Memory B cell (primary cell): Measurements from ENCODE around the gene MAD1L1.
A peak's percentile ranks its signal among the peaks of the same experiment; 100 is the strongest.

Source experiments
- ATAC-seq: fragments of 150-1000 bp; cut with Tn5 transposase; 2 replicates; pipeline ENCODE4 v1.10.0; 2021; ENCODE audit warnings: low read depth, mild to moderate bottlenecking, moderate library complexity
- DNase-seq, 2 donors: peaks; one replicate each; pipeline ENCODE4 v3.0.0; 2022; ENCODE audit warnings: low spot score in 2 of 2
- H3K27ac Mint-ChIP-seq: one replicate; pipeline ENCODE4 v1.8.0; 2022; ENCODE audit warnings: mild to moderate bottlenecking, moderate library complexity, mixed read lengths
- H3K27me3 Mint-ChIP-seq: one replicate; pipeline ENCODE4 v1.8.0; 2022; ENCODE audit warnings: mixed read lengths
- H3K36me3 Mint-ChIP-seq: one replicate; pipeline ENCODE4 v1.8.0; 2022; ENCODE audit warnings: mild to moderate bottlenecking, mixed read lengths
- H3K4me1 Mint-ChIP-seq: one replicate; pipeline ENCODE4 v1.8.0; 2022; ENCODE audit warnings: mixed read lengths
- H3K4me3 Mint-ChIP-seq: one replicate; pipeline ENCODE4 v1.8.0; 2022; ENCODE audit warnings: mild to moderate bottlenecking, moderate library complexity, mixed read lengths
- H3K9me3 Mint-ChIP-seq: one replicate; pipeline ENCODE4 v1.8.0; 2022; ENCODE audit warnings: mixed read lengths

Gene MAD1L1

DNA sequence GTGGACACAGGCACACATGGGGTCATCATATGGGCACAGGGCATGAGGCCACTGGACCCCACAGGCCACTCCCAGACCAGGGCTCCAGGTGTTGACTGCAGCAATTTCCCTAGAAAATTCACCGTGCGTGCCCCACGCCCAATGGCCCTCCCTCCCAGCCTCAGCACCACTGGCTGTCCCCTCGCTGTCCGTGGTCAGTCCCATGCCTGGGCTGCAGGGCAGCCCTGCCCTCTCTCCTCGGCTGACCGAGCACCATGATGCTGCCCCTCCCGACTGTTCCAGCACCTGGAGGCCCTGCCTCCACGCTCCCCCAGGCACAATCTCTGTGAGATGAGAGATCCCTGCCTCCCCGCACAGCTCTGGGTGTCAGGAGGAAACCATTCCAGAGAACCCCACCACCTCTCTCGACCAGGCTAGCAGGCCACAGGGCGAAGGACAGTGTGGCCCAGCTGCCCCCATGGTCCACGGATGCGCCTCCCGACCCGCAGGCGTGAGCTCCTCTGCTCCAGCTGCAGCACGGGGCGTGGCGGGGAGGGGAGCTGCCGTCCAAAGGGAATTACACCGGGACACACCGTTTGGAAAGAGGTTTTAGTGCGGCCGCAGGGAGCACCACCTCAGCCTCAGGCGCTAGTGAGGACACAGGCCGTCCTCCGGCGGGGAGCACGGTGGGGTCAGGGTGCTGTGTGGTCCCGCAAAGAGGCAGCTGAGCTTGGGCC, 21.8 kb upstream of the MAD1L1 start:
- H3K4me3 Mint-ChIP-seq: no peak overlapping the region
- H3K27ac Mint-ChIP-seq: no peak overlapping the region
- H3K27me3 Mint-ChIP-seq: no peaks in the 10 kb centered on the region
- H3K36me3 Mint-ChIP-seq: peaks cover 24% of the 10 kb centered on the region
- DNase-seq (no peak), ATAC-seq (no peak)
- H3K9me3 Mint-ChIP-seq: no peaks in the 10 kb centered on the region
- H3K4me1 Mint-ChIP-seq: peaks cover 22% of the 10 kb centered on the region

DNA sequence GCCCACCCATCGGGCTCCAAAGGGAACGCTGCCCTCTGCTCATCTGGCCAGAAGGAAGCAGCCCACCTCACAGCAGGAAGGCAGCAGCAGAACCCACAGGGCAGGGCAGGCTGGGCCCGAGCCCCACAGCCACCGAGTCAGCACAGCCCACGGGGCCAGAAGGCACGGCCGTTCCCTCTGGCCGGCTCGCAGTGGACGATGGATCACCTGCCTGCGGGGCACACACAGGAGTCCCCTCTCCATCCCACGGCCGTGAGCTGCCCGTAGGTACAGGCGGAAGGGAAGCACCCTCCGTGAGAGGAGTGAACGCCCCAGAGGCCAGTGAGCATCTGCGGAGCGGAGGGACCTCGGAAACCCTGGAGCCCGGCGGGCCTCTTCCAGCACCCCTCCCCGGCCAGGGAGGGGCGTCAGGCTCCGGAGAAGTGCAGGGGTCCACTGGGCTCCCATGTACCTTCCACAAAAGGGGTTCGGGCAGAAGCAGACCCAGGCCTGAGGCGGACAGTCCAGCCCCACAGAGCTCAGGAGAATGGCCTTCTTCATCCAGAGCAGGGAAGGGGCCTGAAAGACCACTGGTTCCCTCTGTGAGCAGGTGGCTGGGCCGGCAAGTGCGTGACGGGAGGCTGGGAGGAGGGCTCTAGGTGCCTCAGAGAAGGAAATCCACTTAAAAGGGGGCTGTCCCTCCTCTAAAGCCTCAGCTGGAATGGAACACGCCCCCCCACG, 20.9 kb upstream of the MAD1L1 start:
- ATAC-seq: no peak
- H3K9me3 Mint-ChIP-seq: no peaks in the 10 kb centered on the region
- DNase-seq: no peak
- H3K36me3 Mint-ChIP-seq: peaks cover 24% of the 10 kb centered on the region
- H3K4me1 Mint-ChIP-seq: peaks cover 19% of the 10 kb centered on the region
- H3K27me3 Mint-ChIP-seq: no peaks in the 10 kb centered on the region
- peak overlapping the region; percentile 88 for H3K27ac Mint-ChIP-seq
- H3K4me3 Mint-ChIP-seq: no peak overlapping the region

DNA sequence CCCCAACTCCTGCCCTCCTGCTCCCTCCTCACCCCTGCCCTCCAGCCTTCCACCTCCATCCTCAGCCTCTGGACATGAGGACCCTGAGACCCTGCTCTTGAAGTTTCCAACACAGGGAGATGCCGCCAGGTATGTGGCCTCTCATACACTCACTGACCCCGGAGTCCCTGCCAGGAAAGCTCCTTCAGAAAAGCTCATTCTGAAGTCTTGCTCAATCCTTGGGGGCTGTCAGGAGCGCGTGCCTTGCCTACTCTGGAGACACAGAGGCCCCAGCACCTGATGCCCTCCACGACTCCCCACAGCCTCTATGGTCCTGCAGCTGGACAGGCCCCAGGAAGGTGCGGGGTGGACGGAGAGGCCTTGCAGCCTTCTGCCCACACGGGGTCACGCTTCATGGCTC, 20.3 kb upstream of the MAD1L1 start:
- DNase-seq (no peak), ATAC-seq (no peak)
- H3K27ac Mint-ChIP-seq: peak overlapping the region; percentile 88
- H3K36me3 Mint-ChIP-seq: peaks cover 24% of the 10 kb centered on the region
- H3K9me3 Mint-ChIP-seq: no peaks in the 10 kb centered on the region
- H3K4me1 Mint-ChIP-seq: peaks cover 15% of the 10 kb centered on the region
- no peak overlapping the region for H3K4me3 Mint-ChIP-seq
- no peaks in the 10 kb centered on the region for H3K27me3 Mint-ChIP-seq

DNA sequence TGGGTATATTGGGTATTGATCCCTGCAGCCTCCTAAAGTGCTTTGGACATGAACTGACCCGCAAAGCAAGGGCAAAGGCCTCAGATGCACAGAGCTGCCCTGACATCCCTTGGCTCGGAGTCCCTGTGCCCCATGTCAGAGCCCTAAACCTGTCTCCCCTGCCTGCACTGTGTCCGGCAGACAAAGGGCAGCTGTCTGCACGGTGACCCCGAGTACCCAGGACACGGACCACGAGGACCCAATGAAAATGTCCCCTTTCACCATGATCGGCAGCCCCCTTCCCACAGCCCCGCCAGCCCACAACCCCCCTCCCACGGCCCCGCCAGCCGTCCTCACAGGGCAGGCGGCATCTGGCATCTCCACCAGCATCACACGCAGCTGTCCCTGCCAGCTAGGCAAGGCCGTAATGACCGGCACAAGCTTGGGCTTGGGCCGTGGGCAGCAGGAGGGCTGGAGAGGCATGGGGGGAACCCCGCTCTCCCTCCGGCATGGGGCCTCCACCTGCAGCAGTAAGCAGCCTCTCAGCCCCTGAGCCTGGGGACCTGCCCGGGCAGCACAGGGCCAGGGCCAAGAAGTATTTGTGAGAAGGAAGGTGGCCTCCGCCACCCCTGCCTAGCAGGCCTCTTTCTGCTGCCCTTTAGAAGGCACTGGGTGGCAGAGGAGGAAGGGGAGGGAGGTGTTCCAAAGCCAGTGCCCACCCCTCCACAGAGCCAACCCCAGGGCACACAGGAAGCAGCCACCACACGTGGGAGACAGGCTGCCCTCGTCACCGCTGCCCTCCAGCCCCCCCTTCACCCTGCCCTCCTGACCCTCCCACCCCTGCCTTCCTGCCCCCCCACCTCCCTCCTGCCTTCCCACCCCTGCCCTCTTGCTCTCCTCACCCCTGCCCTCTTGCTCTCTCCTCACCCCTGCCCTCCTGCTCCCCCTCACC, 19.4 kb upstream of the MAD1L1 start:
- peak; percentile 38 for ATAC-seq
- H3K4me3 Mint-ChIP-seq: no peak overlapping the region

DNA sequence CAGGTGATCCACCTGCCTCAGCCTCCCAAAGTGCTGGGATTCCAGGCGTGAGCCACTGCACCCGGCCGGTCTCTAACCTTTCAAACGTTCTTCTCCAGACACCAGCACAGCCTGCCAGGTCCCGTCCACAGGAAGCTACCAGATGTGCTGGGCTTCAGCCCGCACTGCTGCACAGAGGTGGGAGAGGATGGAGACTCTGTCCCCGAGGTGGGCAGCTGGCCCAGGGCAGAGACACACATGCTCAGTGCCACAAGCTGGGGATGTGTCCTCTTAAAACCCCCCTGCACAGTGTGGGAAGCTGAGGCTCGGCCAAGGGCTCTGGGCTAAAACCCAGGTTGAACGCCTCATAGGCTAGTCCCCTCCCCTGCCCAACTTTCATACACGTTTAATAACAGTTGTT, 18.6 kb upstream of the MAD1L1 start:
- no peaks in the 10 kb centered on the region for H3K27me3 Mint-ChIP-seq
- no peaks in the 10 kb centered on the region for H3K9me3 Mint-ChIP-seq
- H3K4me3 Mint-ChIP-seq: no peak overlapping the region
- DNase-seq (no peak), ATAC-seq (no peak)
- H3K4me1 Mint-ChIP-seq: peaks cover 15% of the 10 kb centered on the region
- H3K36me3 Mint-ChIP-seq: peaks cover 18% of the 10 kb centered on the region
- H3K27ac Mint-ChIP-seq: no peak overlapping the region

More for the DNA sequence above, 19.4 kb upstream of the MAD1L1 start:
- Mint-ChIP-seq H3K36me3 (peaks cover 22% of the 10 kb centered on the region), H3K27ac (peak overlapping the region; percentile 88), H3K27me3 (no peaks in the 10 kb centered on the region), H3K4me1 (peaks cover 15% of the 10 kb centered on the region), H3K9me3 (no peaks in the 10 kb centered on the region)
- DNase-seq: no peak

DNA sequence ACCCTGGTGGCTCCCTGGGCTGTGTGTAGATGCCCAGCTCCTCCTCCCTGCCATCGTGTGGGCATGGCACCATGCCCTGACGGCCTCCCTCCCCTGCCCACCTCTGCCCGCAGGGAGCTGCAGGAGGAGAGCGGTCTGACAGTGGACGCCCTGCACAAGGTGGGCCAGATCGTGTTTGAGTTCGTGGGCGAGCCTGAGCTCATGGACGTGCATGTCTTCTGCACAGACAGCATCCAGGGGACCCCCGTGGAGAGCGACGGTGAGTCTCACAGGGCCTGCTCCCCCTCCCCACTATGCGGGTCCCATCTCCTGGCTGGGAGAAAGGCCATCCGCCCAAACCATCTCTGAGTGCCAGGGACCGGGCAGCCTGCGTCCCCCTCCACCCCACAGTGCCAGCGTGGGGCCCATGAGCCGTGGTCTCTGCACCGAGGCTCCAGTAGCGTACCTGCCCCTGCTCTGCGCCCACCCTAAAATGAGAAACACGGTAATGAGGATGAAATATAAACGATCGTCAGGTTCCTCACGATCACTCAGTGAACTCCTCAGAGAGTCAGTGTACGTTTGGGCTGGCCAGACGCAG, 17.1 kb upstream of the MAD1L1 start:
- Mint-ChIP-seq H3K27me3 (no peaks in the 10 kb centered on the region), H3K9me3 (no peaks in the 10 kb centered on the region), H3K27ac (peak overlapping the region; percentile 33), H3K4me1 (peaks cover 15% of the 10 kb centered on the region), H3K36me3 (peaks cover 10% of the 10 kb centered on the region), H3K4me3 (no peak overlapping the region)
- ATAC-seq (no peak), DNase-seq (no peak)

DNA sequence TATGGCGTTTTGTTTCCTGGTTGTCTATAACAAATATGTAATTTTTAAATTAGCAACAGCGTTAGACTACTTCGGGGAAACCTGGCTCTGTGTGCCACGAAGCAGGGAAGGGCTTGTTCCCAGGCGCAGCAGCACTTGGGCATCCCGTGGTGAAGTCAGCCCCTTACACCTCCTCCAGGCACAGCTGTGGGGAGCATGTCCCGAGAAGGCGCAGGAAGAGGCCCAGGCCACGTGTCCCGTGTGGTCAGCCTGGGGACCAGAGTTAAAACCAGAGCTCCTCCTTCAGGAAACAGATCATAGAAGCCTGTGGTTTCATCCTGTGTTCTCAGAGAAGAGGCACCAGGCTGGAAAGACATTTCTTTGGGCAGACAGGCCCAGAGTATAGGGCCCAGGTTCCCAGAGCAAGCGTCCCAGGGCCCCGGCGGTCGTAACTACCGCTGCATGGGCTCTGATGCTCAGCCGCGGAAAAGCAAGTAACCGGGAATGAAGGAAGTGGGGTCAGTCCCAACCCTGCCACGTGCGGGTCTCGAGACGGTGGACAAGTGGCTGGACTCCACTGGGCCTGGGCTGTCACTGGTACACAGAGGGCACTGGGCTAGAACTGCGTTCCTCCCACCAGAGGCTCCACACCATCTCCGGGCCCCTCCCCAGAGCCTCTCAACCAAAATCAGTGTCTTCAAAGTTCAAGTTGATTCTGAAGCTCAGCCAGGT, 16.4 kb upstream of the MAD1L1 start:
- peaks cover 13% of the 10 kb centered on the region for H3K4me1 Mint-ChIP-seq
- DNase-seq (no peak), ATAC-seq (peak; percentile 27)
- peak overlapping the region; percentile 33 for H3K27ac Mint-ChIP-seq
- no peaks in the 10 kb centered on the region for H3K9me3 Mint-ChIP-seq
- no peaks in the 10 kb centered on the region for H3K27me3 Mint-ChIP-seq
- H3K36me3 Mint-ChIP-seq: peaks cover 5% of the 10 kb centered on the region
- H3K4me3 Mint-ChIP-seq: no peak overlapping the region

DNA sequence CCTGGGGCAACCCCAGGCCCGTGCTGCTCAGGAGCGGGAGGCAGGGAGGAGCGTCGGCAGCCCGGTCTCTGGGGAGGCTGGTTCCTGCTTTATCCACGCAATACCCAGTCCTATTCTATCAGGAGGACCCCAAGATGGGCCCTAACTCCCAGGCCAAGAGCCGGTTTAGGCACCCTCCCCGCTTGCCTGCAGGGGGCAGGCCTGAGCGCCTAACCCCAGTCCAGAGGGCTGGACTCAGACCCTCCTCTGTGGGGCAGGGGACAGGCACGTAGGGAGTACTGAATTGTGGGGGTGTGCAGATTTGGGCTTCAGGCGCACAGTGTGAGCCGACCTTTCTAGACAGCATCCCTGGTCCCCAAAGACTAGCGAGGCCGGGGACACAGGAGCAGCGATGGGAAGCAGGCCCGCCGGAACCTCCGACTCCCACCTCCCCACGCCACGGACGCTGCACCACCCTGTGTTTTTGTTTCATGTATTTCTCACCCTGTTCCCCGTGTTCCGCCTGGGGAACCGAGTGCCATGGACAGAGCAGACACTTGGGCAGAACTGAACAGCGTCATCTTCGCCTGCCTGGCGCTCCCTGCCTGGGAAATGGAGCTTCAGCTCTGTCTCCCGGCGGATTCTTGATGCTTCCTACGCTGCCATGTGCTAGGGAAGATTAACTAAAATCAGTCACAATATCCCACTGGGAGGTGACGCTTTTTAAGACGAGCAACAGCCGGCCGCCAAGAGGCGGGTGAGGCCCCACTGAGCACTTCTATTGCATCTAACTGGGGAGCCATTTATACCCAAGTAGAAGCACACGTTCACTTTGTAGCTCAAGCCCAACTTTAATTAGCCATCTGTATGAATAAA, 14.6 kb upstream of the MAD1L1 start:
- Mint-ChIP-seq H3K27me3 (no peaks in the 10 kb centered on the region), H3K4me3 (no peak overlapping the region), H3K4me1 (peaks cover 14% of the 10 kb centered on the region), H3K36me3 (peaks cover 5% of the 10 kb centered on the region), H3K27ac (peak overlapping the region; percentile 81), H3K9me3 (no peaks in the 10 kb centered on the region)
- ATAC-seq (peak; percentile 49), DNase-seq (peak in 1 of 2 donors; percentile 29)

DNA sequence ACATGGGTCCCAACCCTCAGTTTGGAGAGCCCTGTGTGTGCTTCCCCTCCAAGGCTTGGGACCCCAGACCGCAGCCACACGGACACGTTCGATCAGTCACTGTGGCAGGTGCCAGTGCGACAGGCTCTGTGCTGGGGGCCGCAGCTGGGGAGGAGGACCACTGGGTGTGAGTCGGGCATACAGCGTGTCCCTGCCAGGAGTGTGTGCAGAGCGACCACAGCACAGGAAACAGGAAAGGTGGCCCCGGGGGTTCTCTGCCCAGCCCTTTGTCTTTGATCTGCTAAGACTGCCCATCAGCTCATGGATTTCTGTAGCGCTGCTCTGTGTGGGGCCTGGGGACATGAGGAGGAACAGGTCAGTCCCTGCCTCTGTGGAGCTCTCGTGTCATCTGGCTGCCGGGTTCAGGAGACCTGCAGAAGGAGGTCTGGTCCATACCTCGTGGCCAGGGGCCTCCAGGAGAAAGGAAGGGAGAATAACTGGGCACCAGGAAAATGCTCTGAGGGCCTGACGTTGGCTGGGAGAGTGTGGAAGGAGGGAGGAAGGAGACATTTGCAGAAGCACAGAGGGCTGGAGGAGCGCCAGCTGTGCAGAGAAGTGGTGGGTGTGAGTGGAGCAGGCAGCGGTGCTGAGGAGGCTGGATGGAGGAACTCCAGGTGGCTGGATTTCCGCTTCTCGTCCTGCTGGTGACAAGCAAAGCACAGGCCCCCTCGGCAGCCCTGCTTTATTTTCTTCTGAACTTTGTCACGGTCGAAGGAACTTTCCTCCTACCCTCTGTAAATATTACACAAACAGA, 13.3 kb upstream of the MAD1L1 start:
- Mint-ChIP-seq H3K36me3 (peaks cover 5% of the 10 kb centered on the region), H3K9me3 (no peaks in the 10 kb centered on the region), H3K27ac (peak overlapping the region; percentile 75), H3K4me3 (no peak overlapping the region), H3K27me3 (no peaks in the 10 kb centered on the region), H3K4me1 (peaks cover 17% of the 10 kb centered on the region)
- no peak for ATAC-seq
- DNase-seq: no peak

DNA sequence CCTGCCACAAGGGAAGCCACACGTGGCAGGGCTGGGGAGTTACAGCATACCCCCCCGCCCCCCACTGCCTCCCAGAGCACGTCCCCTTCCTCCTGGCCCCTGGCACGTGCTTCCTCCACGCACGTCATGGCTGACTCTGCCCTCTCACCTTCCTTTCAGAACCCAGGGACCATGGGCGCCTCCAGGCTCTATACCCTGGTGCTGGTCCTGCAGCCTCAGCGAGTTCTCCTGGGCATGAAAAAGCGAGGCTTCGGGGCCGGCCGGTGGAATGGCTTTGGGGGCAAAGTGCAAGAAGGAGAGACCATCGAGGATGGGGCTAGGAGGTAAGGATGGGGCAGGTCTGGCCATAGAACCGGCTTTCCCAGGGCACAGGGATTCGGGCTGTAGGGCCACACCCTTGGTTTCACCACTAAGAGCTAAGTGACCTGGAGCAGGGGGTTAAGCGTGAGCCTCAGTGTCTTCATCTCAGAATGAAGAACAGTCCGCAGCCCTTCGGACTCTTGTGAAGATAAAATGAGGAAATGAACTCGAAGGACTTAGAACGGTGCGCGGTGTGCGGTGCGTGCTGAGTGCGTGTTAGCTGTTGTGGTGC, 11.8 kb upstream of the MAD1L1 start:
- Mint-ChIP-seq H3K36me3 (peaks cover 1% of the 10 kb centered on the region), H3K4me1 (peaks cover 23% of the 10 kb centered on the region), H3K9me3 (no peaks in the 10 kb centered on the region), H3K27ac (no peak overlapping the region), H3K4me3 (no peak overlapping the region), H3K27me3 (no peaks in the 10 kb centered on the region)
- DNase-seq: no peak
- no peak for ATAC-seq

DNA sequence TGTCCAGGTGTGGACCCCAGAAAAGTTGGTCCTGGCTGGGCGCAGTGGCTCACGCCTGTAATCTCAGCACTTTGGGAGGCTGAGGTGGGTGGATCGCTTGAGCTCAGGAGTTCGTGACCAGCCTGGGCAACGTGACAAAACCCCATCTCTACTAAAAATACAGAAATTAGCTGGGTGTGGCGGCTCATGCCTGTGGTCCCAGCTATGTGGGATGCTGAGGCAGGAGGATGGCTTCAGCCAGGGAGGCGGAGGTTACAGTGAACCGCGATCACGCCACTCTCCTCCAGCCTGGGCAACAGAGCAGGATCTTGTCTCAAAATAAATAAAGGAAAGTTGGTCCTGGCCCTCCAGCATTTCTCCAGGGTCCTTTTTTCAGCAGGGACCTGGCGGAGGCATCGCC, 10.7 kb upstream of the MAD1L1 start:
- Mint-ChIP-seq H3K27ac (no peak overlapping the region), H3K4me3 (no peak overlapping the region), H3K4me1 (peaks cover 18% of the 10 kb centered on the region), H3K36me3 (peaks cover 3% of the 10 kb centered on the region), H3K27me3 (no peaks in the 10 kb centered on the region), H3K9me3 (no peaks in the 10 kb centered on the region)
- no peak for ATAC-seq
- no peak for DNase-seq
